ENCODE measurements around the gene LRRC2.

GRCh38 chr3:46614431-46614830 lies 48.3 kb upstream of the LRRC2 start:
- TF ChIP-seq CTCF (IDR thresholded peaks at IDR 0.05) (no peak), REST (IDR thresholded peaks at IDR 0.05; ENCODE audit: insufficient read depth in 1 of 2, low read depth in 2 of 2, low read length in 1 of 2) (no peak), POLR2AphosphoS5 (IDR thresholded peaks at IDR 0.05; ENCODE audit: low read depth, low read length) (no peak)

Data from Panc1 (cell line).